NCI-H226 (cell line): ENCODE results near the gene NGRN.
A peak's percentile ranks its signal among the peaks of the same experiment; 100 is the strongest.

Experiments used
- DNase-seq: peaks from one replicate; pipeline ENCODE4 v3.0.0-alpha.2; 2015

NGRN gene, protein sequence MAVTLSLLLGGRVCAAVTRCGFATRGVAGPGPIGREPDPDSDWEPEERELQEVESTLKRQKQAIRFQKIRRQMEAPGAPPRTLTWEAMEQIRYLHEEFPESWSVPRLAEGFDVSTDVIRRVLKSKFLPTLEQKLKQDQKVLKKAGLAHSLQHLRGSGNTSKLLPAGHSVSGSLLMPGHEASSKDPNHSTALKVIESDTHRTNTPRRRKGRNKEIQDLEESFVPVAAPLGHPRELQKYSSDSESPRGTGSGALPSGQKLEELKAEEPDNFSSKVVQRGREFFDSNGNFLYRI

DNA sequence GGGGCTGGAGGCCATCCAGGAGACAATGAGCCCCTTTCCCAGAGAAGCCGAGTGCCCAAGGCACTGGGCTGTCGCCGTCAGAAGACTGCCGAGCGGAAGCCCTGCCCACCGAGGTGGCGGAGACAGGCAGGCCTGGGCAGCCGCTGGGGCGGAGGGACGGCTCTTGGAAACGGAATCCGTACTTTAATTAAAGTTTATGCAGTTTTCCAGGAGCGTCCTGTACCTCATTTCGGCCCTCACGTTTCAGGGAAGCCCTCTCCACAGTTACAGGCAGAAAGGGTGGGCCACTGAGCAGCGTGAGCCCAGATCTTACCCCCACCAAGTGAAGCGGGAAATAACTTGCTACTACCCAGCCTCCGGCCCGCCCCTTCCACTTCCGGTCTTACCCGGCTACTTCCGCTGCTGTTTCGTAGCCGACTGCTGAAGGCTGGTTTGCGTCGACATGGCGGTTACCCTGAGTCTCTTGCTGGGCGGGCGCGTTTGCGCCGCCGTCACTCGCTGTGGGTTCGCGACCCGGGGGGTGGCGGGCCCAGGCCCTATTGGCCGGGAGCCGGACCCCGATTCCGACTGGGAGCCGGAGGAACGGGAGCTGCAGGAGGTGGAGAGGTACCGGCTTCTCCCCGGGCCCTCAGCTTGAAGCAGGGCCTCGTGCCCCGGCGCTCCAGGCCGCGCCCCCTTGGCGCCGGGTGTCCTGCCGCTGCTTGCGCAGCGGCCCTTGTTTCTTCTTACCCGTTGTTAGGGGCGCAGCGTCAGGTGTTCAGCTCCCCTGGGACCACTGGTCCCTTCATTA, at the start of gene NGRN:
Gene NGRN, plus strand, starts transcription at position 402 of the 790 bp plus-strand sequence. Its CDS starts 41 bp downstream, at position 443.
- DNase-seq = peak; percentile 97

DNA sequence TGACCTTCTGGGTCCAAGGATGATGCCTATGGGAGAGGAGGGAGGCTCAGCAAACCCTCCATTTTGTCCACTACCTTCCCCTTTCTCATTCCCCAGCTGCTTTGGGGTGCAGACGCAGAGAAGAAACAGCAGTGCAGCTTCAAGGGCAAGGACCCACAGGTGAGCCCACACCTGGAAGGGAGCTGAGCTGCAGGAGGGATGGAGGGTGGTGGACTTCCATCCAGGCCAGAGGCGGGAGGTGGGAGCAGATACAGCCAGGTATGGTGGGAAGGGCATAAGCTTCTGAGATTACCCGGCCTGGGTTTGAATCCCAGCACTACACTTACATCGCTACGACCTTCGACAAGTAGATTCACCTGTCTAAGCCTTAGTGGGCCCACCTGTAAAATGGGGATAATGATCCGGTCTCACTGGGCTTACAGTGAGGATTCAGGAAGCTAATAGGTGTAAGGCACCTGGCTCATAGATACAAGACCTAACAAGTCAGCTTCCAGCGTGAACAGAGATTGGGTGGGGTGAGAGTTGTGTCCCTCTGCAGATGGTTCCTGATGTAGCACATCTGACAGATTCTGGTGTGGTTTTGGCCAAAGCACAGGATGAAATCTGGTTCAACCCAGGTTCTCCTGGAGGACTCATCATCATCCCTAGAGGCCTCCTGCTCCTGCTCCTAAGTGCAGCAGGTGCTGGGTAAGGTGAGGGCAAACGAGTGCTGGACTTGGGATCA, 47.6 kb upstream of the NGRN start:
- DNase-seq = no peak

DNA sequence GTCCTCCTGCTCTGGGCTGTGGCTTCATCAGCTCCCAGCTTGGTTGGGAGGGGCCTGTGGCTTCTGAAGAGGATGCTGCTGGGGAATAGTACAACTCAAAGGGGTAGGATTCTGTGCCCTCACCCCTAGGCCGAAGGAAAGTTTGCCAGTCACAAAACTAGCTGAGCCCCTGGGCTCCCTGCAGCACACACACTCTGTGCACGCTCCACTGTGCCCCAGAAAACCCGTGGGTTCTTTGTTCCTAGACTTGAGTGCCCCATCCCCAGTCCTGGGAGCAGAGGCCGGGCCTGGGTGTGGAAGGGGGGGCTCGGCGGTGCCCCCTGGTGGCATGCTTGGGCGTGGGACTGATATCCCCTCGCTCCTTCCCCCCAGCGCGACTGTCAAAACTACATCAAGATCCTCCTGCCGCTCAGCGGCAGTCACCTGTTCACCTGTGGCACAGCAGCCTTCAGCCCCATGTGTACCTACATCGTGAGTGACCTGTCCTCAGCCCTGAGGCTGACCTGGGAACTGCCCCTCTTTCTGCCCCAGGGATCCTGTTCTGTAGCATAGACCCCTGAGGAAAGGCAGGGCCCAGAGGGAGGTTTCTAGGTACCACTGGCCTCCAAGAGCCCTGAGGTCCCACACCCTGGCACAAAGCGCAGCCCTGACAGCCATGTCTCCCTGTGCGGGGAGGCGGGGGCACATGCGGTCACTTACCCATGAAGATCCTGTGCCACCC, 45.9 kb upstream of the NGRN start:
- DNase-seq = peak; percentile 20

DNA sequence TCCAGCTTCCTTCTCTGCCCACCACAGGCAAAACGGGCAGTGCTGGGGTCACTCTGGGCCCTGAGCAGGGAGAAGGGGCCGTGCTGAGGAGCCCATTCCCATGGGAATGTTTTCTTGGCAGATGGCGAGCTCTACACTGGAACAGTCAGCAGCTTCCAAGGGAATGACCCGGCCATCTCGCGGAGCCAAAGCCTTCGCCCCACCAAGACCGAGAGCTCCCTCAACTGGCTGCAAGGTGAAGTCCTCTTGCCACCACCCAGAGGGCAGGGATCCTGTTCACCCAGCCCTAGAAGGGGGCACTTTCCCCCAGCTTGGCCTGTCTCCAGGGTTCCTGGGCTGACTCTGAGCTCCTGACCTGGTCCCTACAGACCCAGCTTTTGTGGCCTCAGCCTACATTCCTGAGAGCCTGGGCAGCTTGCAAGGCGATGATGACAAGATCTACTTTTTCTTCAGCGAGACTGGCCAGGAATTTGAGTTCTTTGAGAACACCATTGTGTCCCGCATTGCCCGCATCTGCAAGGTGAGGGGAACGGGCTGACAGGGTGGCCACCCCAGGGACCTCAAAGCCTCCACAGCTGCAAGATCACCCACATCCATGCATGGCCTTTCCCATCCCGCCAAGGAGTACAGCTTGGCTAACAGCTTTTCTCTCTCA, 44.1 kb upstream of the NGRN start:
- peak; percentile 63 for DNase-seq

DNA sequence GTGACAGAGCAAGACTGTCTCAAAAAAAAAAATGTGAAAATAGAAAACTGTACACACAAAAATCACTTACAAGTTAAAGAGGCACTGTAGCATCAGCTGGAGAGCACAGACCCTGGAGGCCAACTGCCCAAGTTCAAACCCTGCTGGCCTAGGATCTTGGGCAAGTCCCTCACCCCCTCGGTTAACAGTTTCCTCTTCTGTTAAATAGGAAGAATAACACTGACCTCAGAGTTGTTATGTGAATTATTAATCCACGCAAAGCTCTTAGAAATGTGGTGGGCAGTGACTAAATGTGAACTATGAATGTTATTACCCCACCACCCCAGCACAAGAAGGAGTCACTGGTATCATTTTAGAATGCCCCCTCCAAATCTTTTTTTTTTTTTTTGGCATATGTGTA, 42.9 kb upstream of the NGRN start:
- DNase-seq = no peak

DNA sequence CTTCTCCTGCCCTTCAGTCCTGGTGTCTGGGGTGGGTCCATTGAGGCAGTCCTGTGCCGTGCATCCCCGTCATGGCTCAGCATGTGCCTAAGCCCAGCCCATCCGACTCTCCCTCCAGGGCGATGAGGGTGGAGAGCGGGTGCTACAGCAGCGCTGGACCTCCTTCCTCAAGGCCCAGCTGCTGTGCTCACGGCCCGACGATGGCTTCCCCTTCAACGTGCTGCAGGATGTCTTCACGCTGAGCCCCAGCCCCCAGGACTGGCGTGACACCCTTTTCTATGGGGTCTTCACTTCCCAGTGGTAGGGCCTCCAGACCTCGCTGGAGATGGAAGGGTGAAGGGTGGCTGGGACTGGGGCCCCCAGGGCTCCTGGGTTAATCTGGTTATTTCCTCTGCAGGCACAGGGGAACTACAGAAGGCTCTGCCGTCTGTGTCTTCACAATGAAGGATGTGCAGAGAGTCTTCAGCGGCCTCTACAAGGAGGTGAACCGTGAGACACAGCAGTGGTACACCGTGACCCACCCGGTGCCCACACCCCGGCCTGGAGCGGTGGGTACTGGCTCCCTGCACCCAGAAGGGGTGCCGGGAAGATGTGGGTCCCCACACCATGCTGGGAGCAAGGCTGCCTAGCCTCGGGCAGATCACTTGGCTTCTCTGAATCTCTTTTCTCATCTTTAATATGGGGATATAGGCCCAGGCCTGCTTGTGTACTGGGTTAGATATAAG, 41.9 kb upstream of the NGRN start:
- no peak for DNase-seq

DNA sequence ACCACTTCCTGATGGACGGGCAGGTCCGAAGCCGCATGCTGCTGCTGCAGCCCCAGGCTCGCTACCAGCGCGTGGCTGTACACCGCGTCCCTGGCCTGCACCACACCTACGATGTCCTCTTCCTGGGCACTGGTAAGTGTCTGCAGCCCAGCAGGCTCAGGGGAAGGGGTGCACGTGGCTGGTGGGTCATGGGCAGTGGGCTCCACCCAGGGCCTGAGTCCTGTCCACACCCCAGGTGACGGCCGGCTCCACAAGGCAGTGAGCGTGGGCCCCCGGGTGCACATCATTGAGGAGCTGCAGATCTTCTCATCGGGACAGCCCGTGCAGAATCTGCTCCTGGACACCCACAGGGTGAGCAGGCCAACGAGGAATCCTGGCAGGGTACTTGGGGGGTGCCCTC, 40.4 kb upstream of the NGRN start:
- DNase-seq = no peak

DNA sequence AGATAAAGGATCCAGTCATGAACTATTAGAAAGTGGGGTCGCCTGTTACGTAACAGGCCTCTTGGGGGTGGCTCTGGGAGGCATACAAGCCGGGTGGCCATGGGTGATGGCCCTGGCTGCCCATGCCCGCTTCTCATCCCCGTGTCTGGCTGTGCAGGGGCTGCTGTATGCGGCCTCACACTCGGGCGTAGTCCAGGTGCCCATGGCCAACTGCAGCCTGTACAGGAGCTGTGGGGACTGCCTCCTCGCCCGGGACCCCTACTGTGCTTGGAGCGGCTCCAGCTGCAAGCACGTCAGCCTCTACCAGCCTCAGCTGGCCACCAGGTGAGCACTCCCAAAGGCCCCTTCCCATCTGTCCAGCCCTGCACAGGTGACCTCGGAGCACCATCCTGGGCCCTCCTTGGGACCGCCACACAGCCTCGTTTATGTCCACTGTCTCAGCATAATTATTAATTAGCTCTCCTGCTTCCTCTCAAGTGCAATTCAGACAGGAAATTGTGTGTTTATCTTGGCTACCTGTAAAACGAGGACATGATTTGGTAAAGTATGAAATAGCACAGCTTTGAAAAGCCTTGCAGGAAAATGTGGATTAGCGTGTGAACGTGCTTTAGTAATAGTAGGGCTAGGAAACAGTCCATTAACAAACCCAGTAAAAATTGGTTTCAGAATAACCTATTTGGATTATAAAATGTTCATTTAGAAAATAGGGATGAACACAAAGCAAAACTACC, 39.8 kb upstream of the NGRN start:
- DNase-seq = no peak

DNA sequence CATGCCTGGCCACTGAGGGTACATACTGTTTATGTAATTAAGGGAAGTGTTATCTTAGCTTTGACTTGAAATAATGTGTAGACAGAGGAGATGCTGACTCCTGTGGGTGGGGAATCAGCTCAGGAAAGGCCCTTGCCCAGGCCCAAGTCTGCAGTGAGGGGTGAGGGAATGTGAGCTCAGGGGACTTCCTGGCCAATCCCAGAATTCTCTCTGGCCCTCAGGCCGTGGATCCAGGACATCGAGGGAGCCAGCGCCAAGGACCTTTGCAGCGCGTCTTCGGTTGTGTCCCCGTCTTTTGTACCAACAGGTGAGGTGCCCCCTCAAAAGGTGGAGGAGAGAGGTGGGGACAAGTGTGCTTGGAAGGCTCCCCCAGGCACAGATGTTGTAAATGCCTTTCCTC, 38.1 kb upstream of the NGRN start:
- DNase-seq = no peak

DNA sequence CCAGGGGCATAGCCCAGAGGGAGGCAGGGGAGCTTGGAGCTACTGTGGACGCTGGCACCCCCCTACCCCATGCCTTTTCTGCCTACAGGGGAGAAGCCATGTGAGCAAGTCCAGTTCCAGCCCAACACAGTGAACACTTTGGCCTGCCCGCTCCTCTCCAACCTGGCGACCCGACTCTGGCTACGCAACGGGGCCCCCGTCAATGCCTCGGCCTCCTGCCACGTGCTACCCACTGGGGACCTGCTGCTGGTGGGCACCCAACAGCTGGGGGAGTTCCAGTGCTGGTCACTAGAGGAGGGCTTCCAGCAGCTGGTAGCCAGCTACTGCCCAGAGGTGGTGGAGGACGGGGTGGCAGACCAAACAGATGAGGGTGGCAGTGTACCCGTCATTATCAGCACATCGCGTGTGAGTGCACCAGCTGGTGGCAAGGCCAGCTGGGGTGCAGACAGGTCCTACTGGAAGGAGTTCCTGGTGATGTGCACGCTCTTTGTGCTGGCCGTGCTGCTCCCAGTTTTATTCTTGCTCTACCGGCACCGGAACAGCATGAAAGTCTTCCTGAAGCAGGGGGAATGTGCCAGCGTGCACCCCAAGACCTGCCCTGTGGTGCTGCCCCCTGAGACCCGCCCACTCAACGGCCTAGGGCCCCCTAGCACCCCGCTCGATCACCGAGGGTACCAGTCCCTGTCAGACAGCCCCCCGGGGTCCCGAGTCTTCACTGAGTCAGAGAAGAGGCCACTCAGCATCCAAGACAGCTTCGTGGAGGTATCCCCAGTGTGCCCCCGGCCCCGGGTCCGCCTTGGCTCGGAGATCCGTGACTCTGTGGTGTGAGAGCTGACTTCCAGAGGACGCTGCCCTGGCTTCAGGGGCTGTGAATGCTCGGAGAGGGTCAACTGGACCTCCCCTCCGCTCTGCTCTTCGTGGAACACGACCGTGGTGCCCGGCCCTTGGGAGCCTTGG, 37.4 kb upstream of the NGRN start:
- no peak for DNase-seq

DNA sequence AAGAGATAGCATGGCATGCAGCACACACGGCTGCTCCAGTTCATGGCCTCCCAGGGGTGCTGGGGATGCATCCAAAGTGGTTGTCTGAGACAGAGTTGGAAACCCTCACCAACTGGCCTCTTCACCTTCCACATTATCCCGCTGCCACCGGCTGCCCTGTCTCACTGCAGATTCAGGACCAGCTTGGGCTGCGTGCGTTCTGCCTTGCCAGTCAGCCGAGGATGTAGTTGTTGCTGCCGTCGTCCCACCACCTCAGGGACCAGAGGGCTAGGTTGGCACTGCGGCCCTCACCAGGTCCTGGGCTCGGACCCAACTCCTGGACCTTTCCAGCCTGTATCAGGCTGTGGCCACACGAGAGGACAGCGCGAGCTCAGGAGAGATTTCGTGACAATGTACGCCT, 36.5 kb upstream of the NGRN start:
- DNase-seq = no peak

DNA sequence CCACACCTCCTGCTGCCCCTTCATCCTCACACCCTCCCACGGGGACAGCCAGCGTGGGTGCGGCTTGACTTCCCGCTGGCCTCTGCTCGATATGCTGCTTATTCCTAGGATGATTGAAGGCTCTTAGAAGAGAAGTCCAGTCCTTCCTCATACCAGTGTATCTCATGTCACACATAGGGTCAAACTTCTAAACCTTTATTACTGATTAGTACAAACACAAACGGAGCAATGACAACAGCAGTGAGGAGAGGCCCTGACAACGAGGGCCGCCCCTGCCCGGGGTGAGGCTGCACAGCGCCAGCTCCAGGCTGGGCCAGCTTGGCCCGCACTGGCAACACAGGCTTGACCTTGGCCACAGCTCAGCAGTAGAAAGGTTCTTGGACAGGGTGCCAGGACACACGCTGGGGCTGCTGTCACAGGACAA, 35.4 kb upstream of the NGRN start:
- no peak for DNase-seq

DNA sequence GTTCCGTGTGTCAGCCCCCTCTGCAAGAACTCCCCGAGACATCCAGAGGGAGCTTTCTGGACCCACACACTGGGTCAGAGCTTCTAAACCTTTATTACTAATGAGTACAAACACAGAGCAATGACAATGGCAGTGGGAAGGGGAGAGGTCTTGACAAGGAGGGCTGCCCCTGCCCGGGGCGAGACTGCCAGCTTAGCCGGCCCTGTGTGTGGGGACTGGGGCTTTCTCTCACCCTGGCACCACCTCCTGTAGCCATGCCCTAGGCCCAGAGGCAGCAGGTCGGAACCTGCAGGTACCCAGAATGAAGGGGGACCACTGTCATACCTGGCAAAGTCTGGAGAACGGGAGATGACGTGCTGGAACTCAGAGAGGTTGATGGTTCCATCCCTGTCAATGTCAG, 34.9 kb upstream of the NGRN start:
- DNase-seq = no peak

DNA sequence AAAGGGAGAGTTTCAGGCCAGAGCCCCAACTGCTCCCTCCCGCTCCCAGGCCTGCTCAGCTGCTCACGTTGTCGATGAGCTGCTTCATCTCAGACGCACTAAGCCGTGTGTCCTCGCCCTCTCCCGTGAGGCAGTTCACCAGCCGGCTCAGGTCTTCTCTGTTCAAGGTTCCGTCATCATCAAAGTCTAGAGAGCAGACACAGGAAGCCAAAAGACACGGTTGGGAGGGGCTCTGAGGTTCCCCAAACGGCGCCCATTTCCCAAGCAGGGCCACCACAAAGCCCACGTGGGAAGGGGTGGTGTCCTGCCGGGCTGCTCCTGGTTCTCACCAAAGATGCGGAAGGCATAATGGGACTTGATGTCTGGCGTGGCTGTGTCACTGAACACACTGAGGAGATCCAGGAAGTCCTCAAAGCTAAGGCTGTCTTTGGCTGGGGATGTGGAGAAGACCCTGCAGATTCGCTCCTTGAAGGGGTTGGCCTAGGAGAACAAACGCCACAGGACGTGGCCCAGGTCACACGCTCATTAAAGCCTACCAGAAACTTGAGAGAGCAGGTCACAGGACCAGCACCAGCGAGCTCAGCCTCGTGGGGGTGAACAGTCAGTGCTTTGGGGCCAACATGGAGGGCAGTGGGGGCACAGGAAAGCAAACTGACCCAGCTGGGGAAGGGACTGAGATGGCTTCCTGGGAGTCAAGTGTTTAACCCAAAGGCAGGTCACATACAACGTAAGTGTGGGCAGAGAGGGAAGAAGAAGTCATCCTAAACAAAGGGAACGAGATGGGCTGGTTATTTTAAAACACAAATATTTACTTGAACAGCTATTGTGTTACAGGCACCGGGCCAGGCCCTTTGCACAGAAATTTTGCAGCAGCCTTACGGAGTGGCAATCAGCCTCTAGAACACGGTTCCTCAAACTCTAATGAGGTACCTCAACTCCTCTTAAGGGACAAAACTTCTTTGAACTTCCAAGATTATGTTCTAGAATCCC, 34.1 kb upstream of the NGRN start:
- no peak for DNase-seq

DNA sequence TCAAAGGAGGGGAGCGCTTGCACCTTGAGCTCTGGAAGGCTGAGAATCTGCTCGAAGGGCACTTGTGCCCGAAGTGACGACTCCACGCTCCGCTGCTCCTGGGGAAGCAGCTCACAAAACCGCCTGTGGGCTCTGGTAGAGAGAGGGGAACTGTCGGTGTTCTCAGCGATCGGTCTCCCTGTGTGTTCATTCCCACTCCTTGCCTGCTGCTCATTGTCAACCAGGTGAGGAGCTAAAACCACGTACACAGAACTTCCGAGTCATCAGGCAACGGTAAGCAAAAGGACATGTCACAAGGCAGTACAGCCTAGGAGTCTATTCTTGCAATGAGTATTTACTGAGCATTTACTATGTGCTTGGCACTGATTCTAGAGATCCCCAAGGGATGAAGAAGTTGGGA, 33.3 kb upstream of the NGRN start:
- no peak for DNase-seq

DNA sequence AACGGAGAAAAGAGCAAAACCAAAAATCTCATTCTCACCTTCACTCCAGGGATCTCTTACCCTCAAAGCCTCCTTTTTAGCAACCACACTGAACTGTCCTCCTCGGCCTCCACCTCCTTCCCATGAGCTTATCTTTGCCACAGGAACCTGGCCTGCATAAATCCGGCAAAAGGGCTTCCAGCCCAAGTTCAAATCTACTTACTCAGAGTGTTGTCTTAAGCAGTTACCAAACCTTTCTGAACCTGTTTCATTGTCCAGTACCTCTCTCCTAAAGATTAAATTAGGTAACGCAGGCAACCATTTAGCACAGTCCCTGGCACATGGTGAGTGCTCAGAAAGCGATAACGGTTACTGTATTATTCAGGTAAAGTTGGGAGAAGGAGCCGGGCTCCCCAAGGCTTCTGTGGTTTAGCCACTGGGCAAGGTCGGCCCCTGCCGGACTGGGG, 32.5 kb upstream of the NGRN start:
- DNase-seq = no peak

DNA sequence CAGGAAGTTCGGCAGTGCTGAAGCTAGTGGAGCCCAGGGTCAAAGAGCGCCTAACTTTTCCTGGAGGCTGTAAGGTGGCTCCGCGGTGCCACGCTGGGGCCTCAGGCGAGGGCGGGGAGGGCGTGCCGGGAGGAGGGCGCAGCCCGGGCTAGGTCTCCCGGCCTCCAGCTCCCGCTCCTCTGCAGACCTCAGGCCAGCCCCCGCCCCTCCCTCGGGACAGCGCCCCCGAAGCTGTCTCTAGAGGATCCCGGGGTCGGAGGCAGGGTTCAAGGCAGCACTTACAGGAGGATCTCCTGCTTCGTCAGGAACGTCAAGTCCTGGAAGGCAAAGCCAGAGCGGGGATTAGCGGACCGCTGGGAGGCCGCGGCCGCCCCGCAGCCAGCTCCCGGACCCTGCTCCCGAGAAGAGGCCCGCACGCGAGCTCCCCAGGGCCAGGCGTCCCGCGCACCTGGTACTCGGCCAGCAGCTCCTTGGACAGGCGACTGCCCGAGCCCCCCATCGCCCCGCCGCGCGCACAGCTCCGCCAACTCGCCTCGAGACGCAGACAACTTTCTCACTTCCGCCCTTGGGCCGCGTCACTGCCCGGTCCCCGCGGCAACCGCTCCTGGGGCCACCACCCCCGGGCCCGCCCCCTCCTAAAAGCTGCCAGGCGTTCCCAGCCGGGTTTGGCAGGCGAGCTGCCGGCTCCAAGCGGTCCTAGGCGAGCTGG, 31.9 kb upstream of the NGRN start, which contains the start of gene CIB1:
Gene CIB1, minus strand, starts transcription at position 555 of the 709 bp plus-strand sequence. Its CDS starts 56 bp downstream, at position 499.
- peak; percentile 97 for DNase-seq
